Panc1 (cell line): Measurements from ENCODE around the gene TMEM170A. TPM values are rescaled to one million over a fixed set of nuclear protein-coding genes. Genes with fewer than 3 reads are reported as not detected.
"Not testable (repeated sequence)": the region's sequence is repeated elsewhere in the genome, so short reads cannot be mapped to it uniquely, and the experiment has no call there.

Experiments
- ATAC-seq: fragments of 200-7000 bp; cut with Tn5 transposase; 2 replicates; pipeline ENCODE4 v1.9.1; 2020; ENCODE audit warnings: mild to moderate bottlenecking, moderate library complexity
- BruUV-seq: library from RNA; stranded (reverse); fragments of 400-500 nt; replicated peaks from 2 replicates; lab custom pipeline; 2021; lab: Mats Ljungman, UMichigan
- CTCF ChIA-PET: fragments of 300-600 bp; sonication (Branson Sonifier 250); formaldehyde crosslinking; loops from one replicate; lab custom pipeline; 2022; ENCODE audit warnings: antibody characterized with exemption; lab: Charles Lee
- POLR2A ChIA-PET: fragments of 300-600 bp; sonication (Branson Sonifier 250); formaldehyde crosslinking; loops from one replicate; lab custom pipeline; 2022; ENCODE audit warnings: antibody characterized with exemption; lab: Charles Lee
- DNase-seq: peaks from one replicate; pipeline ENCODE4 v3.0.0-alpha.2; 2010; ENCODE audit warnings: low read depth, low spot score
- H3K27ac ChIP-seq: 2 replicates; pipeline ENCODE4 v1.5.1; 2011; ENCODE audit warnings: mild to moderate bottlenecking, low read length, inconsistent platforms
- H3K27me3 ChIP-seq: fragments of 200-500 bp; sonication (Bioruptor generic); 2 replicates; pipeline ENCODE4 v1.6.0; 2014; ENCODE audit warnings: low read length, inconsistent platforms; ENCODE audit not compliant: control insufficient read depth, insufficient read depth
- H3K36me3 ChIP-seq: fragments of 200-500 bp; sonication (Bioruptor generic); 2 replicates; pipeline ENCODE4 v1.5.1; 2014; ENCODE audit warnings: inconsistent platforms, mild to moderate bottlenecking, low read length, moderate library complexity; ENCODE audit not compliant: control insufficient read depth, insufficient read depth
- H3K4me1 ChIP-seq: 2 replicates; pipeline ENCODE4 v1.5.1; 2011; ENCODE audit warnings: inconsistent platforms, mild to moderate bottlenecking, low read length, moderate library complexity; ENCODE audit not compliant: control insufficient read depth, insufficient read depth
- H3K4me3 ChIP-seq, 2 experiments: 2 replicates each; pipeline ENCODE4 v1.5.1; 2011 to 2012; ENCODE audit warnings: low read depth in 2 of 2, low read length in 2 of 2, mild to moderate bottlenecking in 2 of 2, inconsistent platforms in 1 of 2, moderate library complexity in 1 of 2
- H3K9me3 ChIP-seq: fragments of 200-500 bp; sonication (Bioruptor generic); 2 replicates; pipeline ENCODE4 v1.5.1; 2014; ENCODE audit warnings: low read depth, mild to moderate bottlenecking, inconsistent platforms, low read length, moderate library complexity; ENCODE audit not compliant: control insufficient read depth, insufficient read depth
- CTCF ChIP-seq: fragments of 450-650 bp; IDR thresholded peaks from 2 replicates; pipeline ENCODE4 v1.5.1; 2017; ENCODE audit warnings: mild to moderate bottlenecking
- POLR2AphosphoS5 ChIP-seq: IDR thresholded peaks from 2 replicates; pipeline ENCODE4 v1.6.1; 2012; ENCODE audit warnings: mild to moderate bottlenecking, low read depth, low read length, moderate library complexity
- REST ChIP-seq, 2 experiments: IDR thresholded peaks; 2 replicates each; pipeline ENCODE4 v1.6.1; 2011 to 2012; ENCODE audit warnings: low read depth in 2 of 2, control low read depth in 1 of 2, low read length in 1 of 2, mild to moderate bottlenecking in 1 of 2, moderate library complexity in 1 of 2; ENCODE audit not compliant: insufficient read depth in 1 of 2
- SIN3A ChIP-seq: IDR thresholded peaks from 2 replicates; pipeline ENCODE4 v1.6.1; 2012; ENCODE audit warnings: low read depth, mild to moderate bottlenecking, low read length, moderate library complexity, borderline replicate concordance; ENCODE audit not compliant: insufficient read depth
- TCF7L2 ChIP-seq: IDR thresholded peaks from 2 replicates; pipeline ENCODE4 v1.6.1; 2011; ENCODE audit warnings: mild to moderate bottlenecking, low read depth, low read length, inconsistent platforms
- in situ Hi-C: cut with HindIII; loops from 2 replicates; pipeline ENCODE4 v1.10.0; 2016; ENCODE audit warnings: low sequenced_read_pairs, low pct_unique_long_range_greater_than_20kb
- intact Hi-C: fragments of 100-400 bp; cut with micrococcal nuclease; formaldehyde crosslinking; loops from one replicate; pipeline ENCODE4 v1.10.0; 2022; ENCODE audit not compliant: unreplicated experiment
- total RNA-seq: library from RNA; stranded (reverse); gene quantifications from one replicate; pipeline ENCODE4 v1.2.1, GENCODE V29; 2021; ENCODE audit not compliant: unreplicated experiment

Gene TMEM170A
- total RNA-seq, 1 experiment from 2014 or later = 19.0 TPM

GRCh38 chr16:75457485-75458021 lies 6.9 kb downstream of the TMEM170A start:
- POLR2A ChIA-PET = no interaction called here
- in situ Hi-C loops = no loop called here
- H3K27ac ChIP-seq = no peak overlapping the region

DNA sequence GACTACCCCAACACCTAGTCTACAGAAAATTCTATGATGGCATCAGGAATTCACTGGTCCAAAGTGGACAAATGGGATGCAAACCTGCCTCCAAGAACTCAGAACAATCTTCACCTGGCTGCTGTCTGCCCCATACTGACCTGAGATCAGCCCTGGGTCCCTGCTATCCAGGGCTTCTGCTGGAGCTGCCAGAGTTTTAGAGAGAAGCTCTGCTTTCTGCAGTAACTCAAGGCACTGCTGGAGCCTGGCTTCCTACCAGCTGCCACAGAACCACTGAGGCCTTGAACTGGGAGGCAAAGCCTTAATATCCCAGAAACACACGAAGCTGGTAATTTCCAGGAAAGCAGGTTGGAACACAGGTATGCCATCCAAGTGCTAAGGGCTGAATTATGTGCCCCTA lies 7.5 kb downstream of the TMEM170A start:
- ChIA-PET POLR2A (no interaction called here), CTCF (no interaction called here)
- no peaks in the 10 kb centered on the region for H3K27me3 ChIP-seq
- no peak for DNase-seq
- no peaks in the 10 kb centered on the region for H3K9me3 ChIP-seq
- H3K36me3 ChIP-seq = no peaks in the 10 kb centered on the region
- intact Hi-C loops (no loop called here), in situ Hi-C loops (no loop called here)
- no peak overlapping the region for H3K27ac ChIP-seq
- TF ChIP-seq POLR2AphosphoS5 (no peak), CTCF (no peak), SIN3A (no peak), REST (IDR thresholded peaks at IDR 0.05; ENCODE audit: insufficient read depth in 1 of 2, low read depth in 2 of 2, low read length in 1 of 2) (no peak), TCF7L2 (no peak)
- H3K4me3 ChIP-seq = no peak overlapping the region
- no peak for ATAC-seq
- no peaks in the 10 kb centered on the region; the same call in 1 of the 2 replicates for H3K4me1 ChIP-seq
- BruUV-seq = no TSS peak

More at GRCh38 chr16:75457485-75458021, 6.9 kb downstream of the TMEM170A start:
- no peaks in the 10 kb centered on the region for H3K9me3 ChIP-seq
- ATAC-seq (no peak), DNase-seq (no peak)
- no peak overlapping the region for H3K4me3 ChIP-seq
- TF ChIP-seq SIN3A = no peak
- TF ChIP-seq TCF7L2 = no peak
- TF ChIP-seq REST (IDR thresholded peaks at IDR 0.05; ENCODE audit: insufficient read depth in 1 of 2, low read depth in 2 of 2, low read length in 1 of 2) = no peak
- TF ChIP-seq POLR2AphosphoS5 = no peak
- TF ChIP-seq CTCF = no peak
- no TSS peak for BruUV-seq
- intact Hi-C loops = no loop called here
- CTCF ChIA-PET = no interaction called here
- no peaks in the 10 kb centered on the region; the same call in 1 of the 2 replicates for H3K4me1 ChIP-seq
- H3K27me3 ChIP-seq = no peaks in the 10 kb centered on the region
- H3K36me3 ChIP-seq = no peaks in the 10 kb centered on the region

GRCh38 chr16:75456486-75456885 lies 8.0 kb downstream of the TMEM170A start:
- H3K36me3 ChIP-seq, H3K4me1 ChIP-seq, DNase-seq, H3K27ac ChIP-seq, BruUV-seq, H3K9me3 ChIP-seq, intact Hi-C loops, in situ Hi-C loops, CTCF ChIA-PET, ATAC-seq, H3K27me3 ChIP-seq, H3K4me3 ChIP-seq: not testable (repeated sequence)
- POLR2A ChIA-PET = interaction anchor here (1.0 kb wide), 1 partner anchor 12 kb away, joined by 4 read pairs; no protein-coding TSS in a partner anchor
